ENCODE measurements around the gene SRD5A3. TPM values are rescaled to one million over a fixed set of nuclear protein-coding genes. Genes with fewer than 3 reads are reported as not detected.

SRD5A3 gene
- total RNA-seq, 4 donors from 2014 or later: 1.2 to 13.5 (median 4.9) TPM

- TF ChIP-seq CTCF (IDR thresholded peaks at IDR 0.05) (no peak), POLR2A (IDR thresholded peaks at IDR 0.05) (no peak), POLR2AphosphoS5 (IDR thresholded peaks at IDR 0.05) (no peak), EP300 (IDR thresholded peaks at IDR 0.05; ENCODE audit: low read depth) (no peak)
- no peaks in the 10 kb centered on the region for H3K27me3 ChIP-seq
- no peak for DNase-seq
- H3K4me1 ChIP-seq: peaks cover 0 to 3% (median 0%) of the 10 kb centered on the region in 4 donors
- H3K36me3 ChIP-seq: no peaks in the 10 kb centered on the region
- H3K9me3 ChIP-seq: no peaks in the 10 kb centered on the region
- WGBS, 2 donors (ENCODE audit: low coverage in 1 of 2): 56 to 67% methylated on average over 4 of the region's 4 CpGs
- H3K4me3 ChIP-seq: no peak overlapping the region
- in situ Hi-C loops (cut with MboI; ENCODE audit: low pct_ligation_motif_present in 1 of 4, low pct_unique_long_range_greater_than_20kb in 1 of 4, low sequenced_read_pairs in 3 of 4) (loop anchor here in 2 of 4 donors (25.0 kb wide), 2 partner anchors 199 to 524 kb away; partner anchors contain the start of genes EXOC1 (in 2 of the 2) and CLOCK (in 1 of the 2)), intact Hi-C loops (cut with DNase I; ENCODE audit: low total_unique reads) (no loop called here)
- H3K27ac ChIP-seq: no peak overlapping the region
Observed at GRCh38 chr4:55338486-55338885, 7.6 kb upstream of the SRD5A3 start.

DNA sequence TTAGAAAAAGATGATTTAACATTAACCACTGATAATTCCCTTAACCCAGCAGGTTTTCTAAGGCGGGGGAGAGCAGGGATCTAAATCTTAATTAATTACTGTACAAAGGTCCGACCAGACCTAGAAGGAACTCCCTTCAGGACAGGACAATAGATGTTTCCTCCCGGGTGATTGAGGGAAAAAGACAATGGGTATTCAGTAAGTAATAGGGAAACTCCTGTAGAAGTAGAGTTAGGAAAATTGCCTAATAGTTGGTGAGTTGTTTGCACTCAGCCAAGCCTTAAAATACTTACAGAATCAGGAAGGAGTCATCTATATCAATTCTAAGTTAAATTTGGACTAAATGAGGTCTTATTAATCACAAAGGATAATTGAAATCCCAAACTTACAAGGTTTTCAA lies 5.8 kb upstream of the SRD5A3 start:
- intact Hi-C loops (cut with DNase I; ENCODE audit: low total_unique reads): no loop called here
- TF ChIP-seq POLR2A (IDR thresholded peaks at IDR 0.05) (no peak), POLR2AphosphoS5 (IDR thresholded peaks at IDR 0.05) (no peak), CTCF (IDR thresholded peaks at IDR 0.05) (no peak), EP300 (IDR thresholded peaks at IDR 0.05; ENCODE audit: low read depth) (no peak)
- Histone ChIP-seq H3K4me3 (no peak overlapping the region), H3K27me3 (no peaks in the 10 kb centered on the region), H3K4me1 (peaks cover 0 to 3% (median 0%) of the 10 kb centered on the region in 4 donors), H3K9me3 (no peaks in the 10 kb centered on the region), H3K27ac (no peak overlapping the region), H3K36me3 (no peaks in the 10 kb centered on the region)
- DNase-seq: no peak
- 61 to 74% methylated on average over 3 of the region's 3 CpGs for WGBS, 2 donors (ENCODE audit: low coverage in 1 of 2)
- in situ Hi-C loops (cut with MboI; ENCODE audit: low pct_ligation_motif_present in 1 of 4, low pct_unique_long_range_greater_than_20kb in 1 of 4, low sequenced_read_pairs in 3 of 4): loop anchor here (10.0 to 25.0 kb wide), 3 partner anchors 197 to 522 kb away; partner anchors contain the start of genes EXOC1 (in 2 of the 4) and CLOCK (in 1 of the 4)

DNA sequence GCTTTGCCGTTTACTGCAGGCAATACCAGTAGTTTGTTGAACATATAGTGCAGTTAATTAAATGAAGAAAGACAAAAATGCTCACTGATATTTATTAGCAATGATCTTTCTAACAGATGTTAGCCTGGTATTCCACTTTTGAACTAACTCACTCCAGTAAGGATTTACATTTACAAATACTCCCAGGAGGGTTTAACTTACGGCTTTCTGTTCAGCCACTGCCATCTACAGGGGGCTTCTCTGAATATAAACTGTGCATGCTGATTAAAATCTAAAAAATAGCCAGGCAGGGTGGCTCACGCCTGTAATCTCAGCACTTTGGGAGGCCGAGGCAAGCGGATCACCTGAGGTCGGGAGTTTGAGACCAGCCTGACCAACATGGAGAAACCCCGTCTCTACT lies 2.2 kb upstream of the SRD5A3 start:
- no peaks in the 10 kb centered on the region for H3K9me3 ChIP-seq
- H3K4me1 ChIP-seq: peaks cover 0 to 25% (median 11%) of the 10 kb centered on the region in 4 donors
- WGBS, 2 donors (ENCODE audit: low coverage in 1 of 2): 86 to 94% methylated on average over 4 to 7 of the region's 7 CpGs
- intact Hi-C loops (cut with DNase I; ENCODE audit: low total_unique reads): no loop called here
- no peaks in the 10 kb centered on the region for H3K36me3 ChIP-seq
- in situ Hi-C loops (cut with MboI; ENCODE audit: low pct_ligation_motif_present in 1 of 4, low pct_unique_long_range_greater_than_20kb in 1 of 4, low sequenced_read_pairs in 3 of 4): loop anchor here (10.0 to 25.0 kb wide), 3 partner anchors 193 to 518 kb away; partner anchors contain the start of genes EXOC1 (in 2 of the 4) and CLOCK (in 1 of the 4)
- no peak overlapping the region for H3K4me3 ChIP-seq
- no peak for DNase-seq
- H3K27ac ChIP-seq: no peak overlapping the region
- TF ChIP-seq POLR2A (IDR thresholded peaks at IDR 0.05): no peak
- TF ChIP-seq CTCF (IDR thresholded peaks at IDR 0.05): no peak
- no peak for TF ChIP-seq POLR2AphosphoS5 (IDR thresholded peaks at IDR 0.05)
- TF ChIP-seq EP300 (IDR thresholded peaks at IDR 0.05; ENCODE audit: low read depth): no peak
- H3K27me3 ChIP-seq: no peaks in the 10 kb centered on the region

DNA sequence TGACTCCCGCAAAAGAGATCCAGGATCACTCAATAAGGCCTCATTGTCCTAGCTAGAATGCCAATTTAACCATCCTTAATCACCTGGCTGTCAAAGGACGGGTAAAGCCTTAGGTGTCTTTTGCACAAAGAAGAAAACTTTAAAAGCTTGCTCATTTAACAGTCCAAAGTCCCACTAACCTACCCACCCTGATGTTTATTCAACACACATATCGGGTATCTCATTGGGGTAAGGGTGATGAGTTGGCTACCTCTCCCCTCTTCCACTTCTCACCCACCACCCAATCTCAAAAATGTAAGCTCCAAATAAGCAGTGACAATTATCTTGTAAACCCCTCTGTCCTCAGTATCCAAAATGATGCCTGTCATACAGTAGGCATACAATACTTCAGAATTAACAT lies 988 bp upstream of the SRD5A3 start:
- TF ChIP-seq POLR2A (IDR thresholded peaks at IDR 0.05) (no peak), POLR2AphosphoS5 (IDR thresholded peaks at IDR 0.05) (no peak), EP300 (IDR thresholded peaks at IDR 0.05; ENCODE audit: low read depth) (no peak), CTCF (IDR thresholded peaks at IDR 0.05) (no peak)
- Histone ChIP-seq H3K27me3 (no peaks in the 10 kb centered on the region), H3K27ac (no peak overlapping the region), H3K9me3 (no peaks in the 10 kb centered on the region), H3K4me3 (no peak overlapping the region), H3K4me1 (peaks cover 0 to 25% (median 11%) of the 10 kb centered on the region in 4 donors), H3K36me3 (no peaks in the 10 kb centered on the region)
- DNase-seq: no peak
- WGBS, 2 donors (ENCODE audit: low coverage in 1 of 2): 70 to 84% methylated on average over 3 of the region's 3 CpGs
- intact Hi-C loops (cut with DNase I; ENCODE audit: low total_unique reads): loop anchor here (5.0 kb wide), 1 partner anchor 202 kb away; the partner anchor contains the start of gene CLOCK
- in situ Hi-C loops (cut with MboI; ENCODE audit: low pct_ligation_motif_present in 1 of 4, low pct_unique_long_range_greater_than_20kb in 1 of 4, low sequenced_read_pairs in 3 of 4): loop anchor here (10.0 to 25.0 kb wide), 3 partner anchors 192 to 517 kb away; partner anchors contain the start of genes EXOC1 (in 2 of the 4) and CLOCK (in 1 of the 4)
